ENCODE measurements around the gene ABHD8.

DNA sequence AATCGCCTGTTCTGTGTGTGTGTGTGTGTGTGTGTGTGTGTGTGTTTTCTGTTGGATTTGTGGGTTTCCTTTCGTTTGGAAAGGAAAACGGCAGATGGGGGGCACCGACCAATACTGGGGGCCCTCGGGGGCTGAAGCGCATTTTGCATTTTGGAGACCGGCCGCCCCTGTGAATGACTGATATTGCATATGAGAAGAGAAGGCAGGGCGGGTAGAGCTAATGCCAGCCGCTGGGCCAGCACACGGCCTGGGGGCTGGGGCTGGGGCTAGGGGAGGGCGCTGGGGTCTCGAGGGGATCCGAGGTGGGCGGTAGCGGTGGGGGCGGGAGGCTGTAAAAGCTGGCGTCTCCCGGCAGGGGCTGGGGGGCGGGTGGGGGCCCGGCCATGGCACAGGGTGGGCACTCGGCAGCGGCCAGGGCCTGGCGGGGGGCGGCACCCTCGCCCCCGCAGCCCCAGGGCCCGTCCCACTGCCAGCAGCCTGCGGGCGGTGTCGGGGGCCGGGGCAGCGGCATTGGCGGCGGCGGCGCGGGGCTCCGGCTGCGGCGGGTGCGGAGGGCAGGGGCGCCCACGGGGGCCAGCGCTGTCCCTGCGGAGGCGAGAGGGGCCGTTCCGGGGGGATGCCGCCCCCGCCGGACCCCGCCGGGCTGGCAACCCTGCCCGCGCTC is 20.2 kb upstream of the ABHD8 start:
- TF ChIP-seq, protein P1, sequence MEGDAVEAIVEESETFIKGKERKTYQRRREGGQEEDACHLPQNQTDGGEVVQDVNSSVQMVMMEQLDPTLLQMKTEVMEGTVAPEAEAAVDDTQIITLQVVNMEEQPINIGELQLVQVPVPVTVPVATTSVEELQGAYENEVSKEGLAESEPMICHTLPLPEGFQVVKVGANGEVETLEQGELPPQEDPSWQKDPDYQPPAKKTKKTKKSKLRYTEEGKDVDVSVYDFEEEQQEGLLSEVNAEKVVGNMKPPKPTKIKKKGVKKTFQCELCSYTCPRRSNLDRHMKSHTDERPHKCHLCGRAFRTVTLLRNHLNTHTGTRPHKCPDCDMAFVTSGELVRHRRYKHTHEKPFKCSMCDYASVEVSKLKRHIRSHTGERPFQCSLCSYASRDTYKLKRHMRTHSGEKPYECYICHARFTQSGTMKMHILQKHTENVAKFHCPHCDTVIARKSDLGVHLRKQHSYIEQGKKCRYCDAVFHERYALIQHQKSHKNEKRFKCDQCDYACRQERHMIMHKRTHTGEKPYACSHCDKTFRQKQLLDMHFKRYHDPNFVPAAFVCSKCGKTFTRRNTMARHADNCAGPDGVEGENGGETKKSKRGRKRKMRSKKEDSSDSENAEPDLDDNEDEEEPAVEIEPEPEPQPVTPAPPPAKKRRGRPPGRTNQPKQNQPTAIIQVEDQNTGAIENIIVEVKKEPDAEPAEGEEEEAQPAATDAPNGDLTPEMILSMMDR (IDR thresholded peaks at IDR 0.05), result no peak
- no peak for TF ChIP-seq POLR2A (IDR thresholded peaks at IDR 0.05)

Measured in Peyer's patch (tissue), 4 donors.